OCI-LY1 (cell line): Measurements from ENCODE around the gene DYRK1A.
"Not testable (repeated sequence)": the region's sequence is repeated elsewhere in the genome, so short reads cannot be mapped to it uniquely, and the experiment has no call there.

Experiments used
- H2AFZ ChIP-seq: fragments of 200-600 bp; sonication (generic), shearing (Covaris generic); 2 replicates; pipeline ENCODE4 v1.6.0; 2014; ENCODE audit warnings: antibody characterized with exemption, mild to moderate bottlenecking, low read length
- H3F3A ChIP-seq: fragments of 200-600 bp; sonication (generic), shearing (Covaris generic); 2 replicates; pipeline ENCODE4 v1.6.0; 2014; ENCODE audit warnings: mild to moderate bottlenecking, antibody characterized with exemption, low read length, moderate library complexity; ENCODE audit not compliant: insufficient read depth
- H3K27ac ChIP-seq: fragments of 200-600 bp; sonication (generic); 2 replicates; pipeline ENCODE4 v1.5.1; 2014; ENCODE audit warnings: low read length, mixed run types, mild to moderate bottlenecking, low read depth; ENCODE audit not compliant: poor library complexity, severe bottlenecking
- H3K27me3 ChIP-seq: fragments of 200-600 bp; sonication (generic); 2 replicates; pipeline ENCODE4 v1.6.0; 2014; ENCODE audit warnings: antibody characterized with exemption, mild to moderate bottlenecking, low read length, moderate library complexity; ENCODE audit not compliant: insufficient read depth
- H3K36me3 ChIP-seq: fragments of 200-600 bp; sonication (generic); 2 replicates; pipeline ENCODE4 v1.6.1; 2014; ENCODE audit warnings: mild to moderate bottlenecking, antibody characterized with exemption, low read length, moderate library complexity, mixed read lengths; ENCODE audit not compliant: insufficient read depth
- H3K4me1 ChIP-seq: fragments of 200-600 bp; sonication (generic); 2 replicates; pipeline ENCODE4 v1.5.1; 2014; ENCODE audit warnings: mild to moderate bottlenecking, low read length, moderate library complexity; ENCODE audit not compliant: insufficient read depth, severe bottlenecking
- H3K4me2 ChIP-seq: fragments of 200-600 bp; sonication (generic), shearing (Covaris generic); 2 replicates; pipeline ENCODE4 v1.6.1; 2014; ENCODE audit warnings: low read length
- H3K4me3 ChIP-seq: fragments of 200-600 bp; sonication (generic); 2 replicates; pipeline ENCODE4 v1.5.1; 2014; ENCODE audit warnings: low read length, low read depth, mild to moderate bottlenecking, mixed read lengths; ENCODE audit not compliant: poor library complexity, severe bottlenecking
- H3K79me2 ChIP-seq: fragments of 200-600 bp; shearing (Covaris generic); 2 replicates; pipeline ENCODE4 v1.6.1; 2016; ENCODE audit warnings: mixed run types, low read length, mixed read lengths; ENCODE audit not compliant: insufficient read depth
- H3K9ac ChIP-seq: fragments of 200-600 bp; sonication (generic), shearing (Covaris generic); 2 replicates; pipeline ENCODE4 v1.6.1; 2014; ENCODE audit warnings: mild to moderate bottlenecking, low read length, mixed read lengths
- H3K9me2 ChIP-seq: fragments of 200-600 bp; sonication (generic), shearing (Covaris generic); 2 replicates; pipeline ENCODE4 v1.6.1; 2014; ENCODE audit warnings: low read depth, mild to moderate bottlenecking, low read length, mixed read lengths
- H3K9me3 ChIP-seq: fragments of 200-600 bp; shearing (Covaris generic); 2 replicates; pipeline ENCODE4 v1.6.1; 2014; ENCODE audit warnings: low read length, mixed read lengths
- H4K20me1 ChIP-seq: fragments of 200-600 bp; sonication (generic), shearing (Covaris generic); 2 replicates; pipeline ENCODE4 v1.6.0; 2016; ENCODE audit warnings: mild to moderate bottlenecking, low read length; ENCODE audit not compliant: insufficient read depth
- EZH2 ChIP-seq: fragments of 200-600 bp; sonication (generic), shearing (Covaris generic); IDR thresholded peaks from 2 replicates; pipeline ENCODE4 v1.8.0; 2017; ENCODE audit warnings: borderline replicate concordance, mixed run types, mild to moderate bottlenecking, antibody characterized with exemption, low read length, moderate library complexity, mixed read lengths
- TF ChIP-seq, protein P1 (sequence below): fragments of 200-600 bp; sonication (generic), shearing (Covaris generic); IDR thresholded peaks from 2 replicates; pipeline ENCODE4 v1.5.1; 2017; ENCODE audit warnings: mild to moderate bottlenecking, antibody characterized with exemption, low read length, moderate library complexity, mixed read lengths

DYRK1A gene

DNA sequence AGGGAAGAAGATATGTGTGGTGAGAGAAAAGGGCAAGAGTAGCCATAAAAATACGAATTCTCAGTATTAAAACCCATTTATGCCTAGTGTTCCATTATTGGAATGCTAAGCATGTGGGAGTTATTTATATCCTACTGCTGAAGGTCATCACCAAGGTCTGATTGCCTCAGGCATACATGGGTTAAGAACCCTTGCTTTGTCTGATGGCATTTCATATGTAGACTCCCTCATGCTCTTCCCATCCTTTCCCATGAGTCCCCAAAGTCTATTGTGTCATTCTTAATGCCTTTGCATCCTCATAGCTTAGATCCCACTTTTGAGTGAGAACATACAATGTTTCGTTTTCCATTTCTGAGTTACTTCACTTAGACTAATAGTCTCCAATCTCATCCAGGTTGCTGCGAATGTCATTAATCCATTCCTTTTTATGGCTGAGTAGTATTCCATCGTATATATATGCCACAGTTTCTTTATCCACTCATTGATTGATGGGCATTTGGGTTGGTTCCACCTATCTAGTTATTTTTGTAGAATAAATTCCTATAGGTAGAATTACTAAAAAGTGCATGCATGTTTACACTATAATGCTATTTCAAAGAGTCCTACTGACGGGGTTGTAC, 172.5 kb downstream of the DYRK1A start:
- no peak overlapping the region for H3K4me2 ChIP-seq
- H3K9me3 ChIP-seq, result no peaks in the 10 kb centered on the region
- no peak overlapping the region for H3K27ac ChIP-seq
- H3K4me3 ChIP-seq, result no peak overlapping the region
- H2AFZ ChIP-seq, result no peak overlapping the region
- no peaks in the 10 kb centered on the region for H4K20me1 ChIP-seq
- no peaks in the 10 kb centered on the region for H3K4me1 ChIP-seq
- TF ChIP-seq, protein P1, sequence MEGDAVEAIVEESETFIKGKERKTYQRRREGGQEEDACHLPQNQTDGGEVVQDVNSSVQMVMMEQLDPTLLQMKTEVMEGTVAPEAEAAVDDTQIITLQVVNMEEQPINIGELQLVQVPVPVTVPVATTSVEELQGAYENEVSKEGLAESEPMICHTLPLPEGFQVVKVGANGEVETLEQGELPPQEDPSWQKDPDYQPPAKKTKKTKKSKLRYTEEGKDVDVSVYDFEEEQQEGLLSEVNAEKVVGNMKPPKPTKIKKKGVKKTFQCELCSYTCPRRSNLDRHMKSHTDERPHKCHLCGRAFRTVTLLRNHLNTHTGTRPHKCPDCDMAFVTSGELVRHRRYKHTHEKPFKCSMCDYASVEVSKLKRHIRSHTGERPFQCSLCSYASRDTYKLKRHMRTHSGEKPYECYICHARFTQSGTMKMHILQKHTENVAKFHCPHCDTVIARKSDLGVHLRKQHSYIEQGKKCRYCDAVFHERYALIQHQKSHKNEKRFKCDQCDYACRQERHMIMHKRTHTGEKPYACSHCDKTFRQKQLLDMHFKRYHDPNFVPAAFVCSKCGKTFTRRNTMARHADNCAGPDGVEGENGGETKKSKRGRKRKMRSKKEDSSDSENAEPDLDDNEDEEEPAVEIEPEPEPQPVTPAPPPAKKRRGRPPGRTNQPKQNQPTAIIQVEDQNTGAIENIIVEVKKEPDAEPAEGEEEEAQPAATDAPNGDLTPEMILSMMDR, result no peak
- no peak for TF ChIP-seq EZH2
- no peaks in the 10 kb centered on the region for H3K79me2 ChIP-seq
- H3K9me2 ChIP-seq, result no peaks in the 10 kb centered on the region
- H3K27me3 ChIP-seq, result peaks cover 4% of the 10 kb centered on the region; the same call in 1 of the 2 replicates
- no peaks in the 10 kb centered on the region for H3F3A ChIP-seq
- no peak overlapping the region for H3K9ac ChIP-seq
- no peaks in the 10 kb centered on the region for H3K36me3 ChIP-seq

DNA sequence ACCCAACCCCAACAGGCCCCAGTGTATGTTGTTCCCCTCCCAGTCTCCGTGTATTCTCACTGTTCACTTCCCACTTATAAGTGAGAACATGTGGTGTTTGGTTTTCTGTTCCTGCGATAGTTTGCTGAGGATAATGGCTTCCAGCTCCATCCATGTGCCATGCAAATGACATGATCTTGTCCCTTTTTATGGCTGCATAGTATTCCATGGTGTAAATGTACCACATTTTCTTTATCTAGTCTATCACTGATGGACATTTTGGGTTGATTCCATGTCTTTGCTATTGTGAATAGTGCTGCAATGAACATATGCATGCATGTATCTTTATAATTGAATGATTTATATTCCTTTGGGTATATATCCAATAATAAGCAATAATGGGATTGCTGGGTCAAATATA, 174.6 kb downstream of the DYRK1A start:
- not testable (repeated sequence) for H3K36me3 ChIP-seq, H3K4me2 ChIP-seq, H3K4me1 ChIP-seq, H3F3A ChIP-seq, H3K79me2 ChIP-seq, H3K9me2 ChIP-seq, H3K9ac ChIP-seq, H3K4me3 ChIP-seq, H3K27ac ChIP-seq, H4K20me1 ChIP-seq, H2AFZ ChIP-seq, H3K9me3 ChIP-seq, H3K27me3 ChIP-seq

DNA sequence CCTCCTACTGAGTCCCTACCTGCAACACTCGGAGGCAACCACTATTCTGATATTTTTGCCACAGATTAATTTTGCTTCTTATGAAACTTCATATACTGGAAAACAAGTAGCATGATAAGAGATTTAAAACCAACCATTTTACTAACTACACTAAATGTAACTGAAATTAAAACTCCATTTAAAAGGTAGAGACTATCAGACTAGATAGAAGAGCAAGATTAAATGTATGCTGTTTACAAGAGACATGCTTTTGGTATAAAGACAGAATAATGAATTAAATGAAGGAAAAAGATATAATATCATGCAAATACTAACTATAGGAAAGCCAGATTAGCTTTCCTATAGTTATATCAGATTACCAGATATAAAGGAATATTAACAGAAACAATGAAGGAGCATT, 175.9 kb downstream of the DYRK1A start:
- Histone ChIP-seq H3K9me3 (no peaks in the 10 kb centered on the region), H3K4me3 (no peak overlapping the region), H3K79me2 (no peaks in the 10 kb centered on the region), H3K9me2 (no peaks in the 10 kb centered on the region), H2AFZ (no peak overlapping the region), H3K4me2 (no peak overlapping the region), H3K27me3 (peaks cover 4% of the 10 kb centered on the region; the same call in 1 of the 2 replicates), H3K36me3 (no peaks in the 10 kb centered on the region), H3K27ac (no peak overlapping the region), H3K9ac (no peak overlapping the region), H3F3A (no peaks in the 10 kb centered on the region), H3K4me1 (no peaks in the 10 kb centered on the region), H4K20me1 (no peaks in the 10 kb centered on the region)
- no peak for TF ChIP-seq EZH2
- TF ChIP-seq, protein P1, result no peak

- Histone ChIP-seq H3K4me3 (no peak overlapping the region), H3K4me2 (no peak overlapping the region), H3K27ac (no peak overlapping the region), H3F3A (no peaks in the 10 kb centered on the region), H3K9ac (no peak overlapping the region), H3K4me1 (no peaks in the 10 kb centered on the region), H2AFZ (no peak overlapping the region), H3K9me3 (no peaks in the 10 kb centered on the region), H3K9me2 (no peaks in the 10 kb centered on the region), H4K20me1 (no peaks in the 10 kb centered on the region), H3K27me3 (peaks cover 4% of the 10 kb centered on the region; the same call in 1 of the 2 replicates), H3K36me3 (no peaks in the 10 kb centered on the region), H3K79me2 (no peaks in the 10 kb centered on the region)
- TF ChIP-seq, protein P1, result no peak
- TF ChIP-seq EZH2, result no peak
These were observed 179.8 kb downstream of the DYRK1A start for GRCh38 chr21:37546299-37546908.
